GM18519 (cell line): Measurements from ENCODE around the gene KL.

Source experiments
- ATAC-seq: cut with Tn5 transposase; IDR thresholded peaks from one replicate; pipeline ENCODE4 v1.9.1; 2021; ENCODE audit warnings: mild to moderate bottlenecking, moderate library complexity; ENCODE audit not compliant: unreplicated experiment, low FRiP score

KL gene

DNA sequence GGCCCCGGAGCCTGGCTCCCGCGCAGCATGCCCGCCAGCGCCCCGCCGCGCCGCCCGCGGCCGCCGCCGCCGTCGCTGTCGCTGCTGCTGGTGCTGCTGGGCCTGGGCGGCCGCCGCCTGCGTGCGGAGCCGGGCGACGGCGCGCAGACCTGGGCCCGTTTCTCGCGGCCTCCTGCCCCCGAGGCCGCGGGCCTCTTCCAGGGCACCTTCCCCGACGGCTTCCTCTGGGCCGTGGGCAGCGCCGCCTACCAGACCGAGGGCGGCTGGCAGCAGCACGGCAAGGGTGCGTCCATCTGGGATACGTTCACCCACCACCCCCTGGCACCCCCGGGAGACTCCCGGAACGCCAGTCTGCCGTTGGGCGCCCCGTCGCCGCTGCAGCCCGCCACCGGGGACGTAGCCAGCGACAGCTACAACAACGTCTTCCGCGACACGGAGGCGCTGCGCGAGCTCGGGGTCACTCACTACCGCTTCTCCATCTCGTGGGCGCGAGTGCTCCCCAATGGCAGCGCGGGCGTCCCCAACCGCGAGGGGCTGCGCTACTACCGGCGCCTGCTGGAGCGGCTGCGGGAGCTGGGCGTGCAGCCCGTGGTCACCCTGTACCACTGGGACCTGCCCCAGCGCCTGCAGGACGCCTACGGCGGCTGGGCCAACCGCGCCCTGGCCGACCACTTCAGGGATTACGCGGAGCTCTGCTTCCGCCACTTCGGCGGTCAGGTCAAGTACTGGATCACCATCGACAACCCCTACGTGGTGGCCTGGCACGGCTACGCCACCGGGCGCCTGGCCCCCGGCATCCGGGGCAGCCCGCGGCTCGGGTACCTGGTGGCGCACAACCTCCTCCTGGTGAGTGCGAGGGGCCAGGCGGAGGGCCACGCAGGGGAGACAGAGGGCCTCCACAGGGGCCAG, at the start of gene KL:
KL (plus strand) TSS at position 10 of the 909 bp plus-strand sequence; CDS start at position 28, 18 bp downstream.
- no peak for ATAC-seq

DNA sequence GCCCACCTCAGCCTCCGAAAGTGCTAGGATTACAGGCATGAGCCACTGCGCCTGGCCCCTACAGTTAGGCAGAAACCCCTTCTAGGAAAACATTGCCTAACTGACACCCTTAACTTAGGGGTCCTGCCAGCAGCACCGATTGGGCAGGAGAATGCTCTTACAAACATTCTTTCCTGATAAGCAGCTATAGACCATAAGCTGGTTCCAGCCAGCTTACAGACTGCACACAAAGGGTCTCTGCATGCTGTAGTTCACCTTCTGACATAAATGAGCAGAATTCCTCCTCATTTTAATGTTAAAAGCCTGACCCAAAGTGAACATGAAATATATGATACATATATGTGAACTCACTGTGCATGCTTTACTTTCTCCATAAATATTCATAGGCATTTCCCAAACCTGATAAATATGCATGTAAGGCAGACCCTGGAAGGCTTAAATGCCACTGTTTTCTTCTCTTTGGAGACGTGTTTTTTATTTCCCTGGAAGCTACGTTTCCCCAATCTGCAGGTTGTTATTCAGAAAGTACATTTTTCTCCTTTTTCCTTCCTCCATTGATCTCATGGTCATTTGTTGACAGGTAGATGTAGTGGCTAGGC, 48.5 kb upstream of the KL start:
- no peak for ATAC-seq

DNA sequence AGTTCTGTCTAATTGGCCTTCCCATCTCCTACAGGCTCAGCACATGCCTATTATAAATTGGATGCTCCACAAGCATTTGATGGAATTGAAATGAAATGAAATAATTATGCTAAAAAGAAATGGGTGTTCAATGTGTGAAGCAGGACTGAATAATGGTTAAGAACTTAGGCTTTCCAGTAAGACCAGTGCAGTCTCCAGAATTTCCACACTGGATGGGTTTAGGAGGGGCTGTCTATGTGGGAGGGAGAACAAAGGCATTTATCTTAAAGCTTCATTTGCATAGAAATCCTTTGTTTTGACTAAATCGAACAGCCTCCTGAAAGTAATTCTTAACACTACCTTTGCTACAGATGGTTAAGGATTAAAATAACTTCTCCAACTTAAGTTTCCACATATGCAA, 47.9 kb upstream of the KL start:
- ATAC-seq: no peak

DNA sequence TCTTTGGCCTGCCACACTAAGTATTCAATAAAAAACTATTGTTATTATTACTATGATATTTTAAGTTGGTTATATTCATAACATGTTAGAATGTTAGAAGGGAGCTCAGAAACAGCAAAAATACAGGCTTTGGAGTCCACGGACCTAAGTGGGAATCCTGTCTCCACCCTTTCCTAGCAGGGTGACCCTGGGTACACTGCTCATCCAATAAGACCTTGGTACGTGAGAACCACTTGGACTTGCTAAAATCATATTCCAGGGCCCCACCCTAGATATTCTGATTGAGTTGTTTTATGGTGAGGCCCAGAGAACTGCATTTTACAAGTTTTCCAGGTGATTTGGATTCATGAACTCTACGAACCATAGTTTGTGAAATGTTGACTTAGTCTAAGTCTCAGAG, 47.4 kb upstream of the KL start:
- no peak for ATAC-seq

DNA sequence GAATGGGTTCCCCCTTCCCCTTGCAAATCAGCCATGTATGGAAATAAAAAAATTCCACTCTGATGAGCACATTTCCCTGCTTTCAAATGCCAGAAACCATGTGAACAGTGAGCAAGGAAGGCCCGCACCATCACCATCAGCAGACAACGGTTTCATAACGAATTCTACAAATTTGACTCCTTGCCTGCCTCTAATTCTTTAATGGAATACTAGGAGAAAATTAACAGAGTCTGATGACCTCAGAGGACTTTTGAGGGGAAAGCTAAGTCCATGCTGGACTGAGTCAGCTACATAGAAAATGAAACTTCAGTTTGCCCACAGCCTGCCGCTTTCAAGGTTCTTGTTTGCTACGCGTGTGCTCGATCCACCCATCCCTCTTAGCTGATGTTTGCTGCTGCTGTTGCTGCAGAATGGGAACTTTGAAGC, 46.7 kb upstream of the KL start:
- ATAC-seq: no peak

DNA sequence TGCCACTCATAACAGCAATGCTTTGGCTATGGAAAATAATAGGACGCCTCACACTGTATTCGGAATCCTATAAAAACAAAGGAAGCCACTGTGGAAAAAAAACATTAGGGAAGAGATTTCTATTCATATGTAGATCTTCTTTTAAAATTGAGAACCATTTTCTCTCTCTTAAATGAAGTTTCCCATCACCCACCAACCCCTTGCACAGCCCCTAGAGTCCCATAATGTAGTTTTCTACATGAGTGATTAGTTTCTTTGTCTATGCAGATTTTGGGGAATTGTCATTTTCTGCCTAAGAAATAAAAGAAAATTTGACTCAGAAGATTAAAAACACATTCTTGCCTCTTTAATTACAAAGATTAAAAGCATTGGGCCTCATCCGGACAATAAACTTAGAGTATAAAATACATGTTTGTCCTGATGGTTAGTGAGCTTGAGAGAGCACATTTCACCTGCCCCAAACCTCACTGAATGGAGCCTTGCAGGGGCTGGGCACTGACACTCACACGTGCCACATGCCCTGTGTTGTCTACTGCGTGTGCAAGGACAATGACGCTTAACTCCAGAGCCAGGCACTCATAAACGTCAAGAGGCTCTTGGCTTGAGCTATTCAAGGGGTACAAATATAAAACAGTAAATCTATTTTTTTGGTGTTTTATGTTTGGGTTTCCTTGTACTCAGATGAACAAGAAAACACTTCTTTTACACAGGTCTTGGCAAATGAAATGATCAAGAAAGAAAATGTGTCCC, 40.0 kb upstream of the KL start:
- no peak for ATAC-seq

DNA sequence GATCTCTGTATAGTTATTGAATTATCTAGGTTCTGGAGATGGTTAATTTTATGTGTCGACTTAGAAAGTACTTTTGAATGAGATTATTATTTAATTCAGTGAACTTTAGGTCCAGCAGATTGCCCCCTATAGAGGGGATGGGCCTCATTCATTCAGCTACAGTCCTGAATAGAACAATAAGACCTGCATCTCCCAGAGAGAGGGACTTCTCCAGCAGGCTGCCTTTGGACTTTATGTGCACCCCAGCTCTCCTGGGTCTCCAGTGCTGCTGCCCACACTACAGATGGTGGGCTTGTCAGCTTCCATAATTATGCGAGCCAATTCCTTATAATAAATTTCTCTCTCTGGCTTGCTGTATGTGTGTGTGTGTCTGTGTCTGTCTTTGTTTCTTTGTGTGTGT, 39.3 kb upstream of the KL start:
- no peak for ATAC-seq

DNA sequence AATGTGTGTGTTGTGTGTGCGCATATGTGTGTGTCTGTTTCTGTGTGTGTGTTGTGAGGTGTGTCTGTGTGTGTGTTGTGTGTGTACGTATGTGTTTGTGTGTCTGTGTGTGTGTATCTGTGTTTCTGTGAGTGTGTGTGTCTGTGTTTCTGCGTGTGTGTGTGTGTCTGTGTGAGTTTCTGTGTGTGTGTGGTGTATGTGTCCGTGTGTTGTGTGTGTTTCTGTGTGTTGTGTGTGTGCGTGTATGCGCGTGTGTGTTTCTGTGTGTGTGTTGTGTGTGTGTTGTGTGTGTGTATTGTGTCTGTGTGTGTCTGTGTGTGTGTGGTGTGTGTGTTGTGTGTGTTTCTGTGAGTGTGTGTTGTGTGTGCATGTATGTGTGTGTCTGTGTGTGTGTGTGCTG, 38.9 kb upstream of the KL start:
- ATAC-seq: no peak

DNA sequence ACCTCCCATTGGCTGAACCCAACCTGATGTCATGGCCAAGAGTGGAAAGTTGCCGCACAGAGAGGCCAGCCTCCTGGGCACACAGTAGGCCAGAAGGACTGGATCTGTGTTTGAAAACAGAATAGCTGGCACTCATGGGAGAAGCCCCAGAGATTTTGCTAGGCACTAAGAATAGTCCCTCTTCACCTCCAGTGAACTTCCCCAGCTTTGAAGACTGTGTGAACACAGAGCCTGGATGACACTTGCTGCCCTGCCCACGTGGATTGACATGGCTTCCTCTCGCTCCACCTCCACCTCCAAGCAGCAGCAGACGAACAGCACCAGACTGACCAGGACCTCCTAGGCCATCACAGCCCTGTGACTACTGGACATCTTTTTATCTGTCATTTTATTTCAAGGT, 37.9 kb upstream of the KL start:
- ATAC-seq: no peak

DNA sequence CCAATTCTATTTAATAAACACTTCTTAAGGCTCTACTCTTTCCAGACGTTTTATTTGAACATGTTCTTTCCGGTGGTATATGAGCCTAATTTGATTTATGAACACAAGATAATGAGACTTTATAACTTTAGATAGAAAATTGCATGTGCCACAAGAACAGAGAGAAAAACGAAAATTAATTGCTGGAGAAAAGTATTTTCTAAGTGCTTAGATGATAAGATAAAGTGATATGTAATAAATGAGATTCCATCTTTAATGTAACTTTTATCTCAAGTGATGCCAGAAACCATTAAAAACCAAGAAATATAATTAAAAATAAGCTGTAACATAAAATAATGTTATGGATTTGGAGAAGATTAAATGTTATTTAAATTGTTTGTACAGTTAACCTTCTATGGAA, 33.2 kb upstream of the KL start:
- ATAC-seq: no peak

DNA sequence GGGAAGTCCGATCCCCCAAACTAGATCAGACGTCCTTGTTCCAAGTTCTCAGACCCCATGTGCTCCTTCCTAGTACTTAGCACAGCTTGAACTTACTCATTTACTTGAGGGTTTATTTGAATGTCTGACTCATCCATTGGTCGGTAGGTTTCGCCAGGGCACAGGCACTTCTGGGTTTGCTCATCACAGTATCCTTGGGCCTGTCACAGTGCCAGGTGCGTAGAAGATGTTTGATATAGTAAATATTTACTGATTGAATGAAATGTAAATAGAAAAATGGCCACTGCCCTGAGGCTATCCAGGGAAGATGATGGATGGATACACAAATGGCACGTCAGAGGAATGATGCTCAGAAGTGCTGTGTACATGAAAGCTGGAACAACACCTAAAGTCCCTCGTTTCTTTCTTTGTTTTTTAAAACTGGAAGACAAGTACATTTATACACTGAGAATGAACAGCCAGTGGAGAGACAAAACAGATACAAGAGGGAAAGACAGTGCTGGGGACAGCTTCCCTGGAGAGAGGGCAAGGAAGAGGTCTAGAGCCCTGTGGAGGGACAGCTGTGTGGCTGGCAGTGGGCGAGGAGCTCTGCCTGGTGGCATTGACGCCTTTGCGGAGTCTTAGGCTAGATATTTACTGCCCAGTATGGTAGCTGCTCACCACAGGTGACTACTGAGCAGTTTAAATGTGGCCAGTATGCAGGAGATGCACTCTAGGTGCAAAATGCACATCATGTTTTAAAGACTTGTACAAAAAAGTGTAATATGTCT, 31.2 kb upstream of the KL start:
- ATAC-seq: no peak

DNA sequence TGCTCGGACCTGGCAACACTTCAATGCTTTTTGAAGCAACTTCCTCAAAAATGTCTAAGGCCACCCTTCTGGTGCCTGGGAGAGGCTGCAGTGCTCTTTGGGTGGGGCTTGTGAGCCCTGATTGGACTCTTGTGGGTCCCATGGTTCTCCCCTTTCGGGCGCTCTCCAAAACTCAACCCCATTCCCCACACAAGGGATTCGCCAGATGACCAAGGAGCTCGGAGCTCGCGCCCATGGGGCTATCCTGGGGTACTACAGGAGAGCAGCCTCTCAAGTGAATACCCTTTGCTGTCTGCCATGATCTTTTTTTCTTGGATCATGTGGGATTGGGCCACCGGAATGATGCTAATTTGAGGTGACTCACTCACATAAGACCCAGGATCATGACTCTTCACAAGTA, 29.7 kb upstream of the KL start:
- ATAC-seq: no peak

DNA sequence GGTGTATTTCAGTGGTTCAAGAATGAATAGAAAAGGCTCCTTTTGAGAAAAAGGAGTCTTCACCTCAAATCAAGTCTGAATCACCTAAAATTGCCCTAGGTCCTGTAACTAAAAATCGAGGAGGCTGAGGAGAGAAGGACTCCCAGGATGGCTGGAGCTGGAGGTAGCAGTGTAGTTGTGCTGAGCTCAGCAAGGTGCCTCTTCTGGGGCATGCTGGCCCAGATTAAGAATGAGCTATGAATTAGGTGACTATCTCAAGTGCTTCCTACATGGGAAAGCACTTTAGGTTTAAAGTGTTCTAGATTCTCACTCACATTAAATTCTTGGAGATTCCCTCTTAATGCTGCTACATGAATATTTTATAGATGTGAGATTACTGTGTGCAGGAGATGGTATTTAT, 28.8 kb upstream of the KL start:
- no peak for ATAC-seq

DNA sequence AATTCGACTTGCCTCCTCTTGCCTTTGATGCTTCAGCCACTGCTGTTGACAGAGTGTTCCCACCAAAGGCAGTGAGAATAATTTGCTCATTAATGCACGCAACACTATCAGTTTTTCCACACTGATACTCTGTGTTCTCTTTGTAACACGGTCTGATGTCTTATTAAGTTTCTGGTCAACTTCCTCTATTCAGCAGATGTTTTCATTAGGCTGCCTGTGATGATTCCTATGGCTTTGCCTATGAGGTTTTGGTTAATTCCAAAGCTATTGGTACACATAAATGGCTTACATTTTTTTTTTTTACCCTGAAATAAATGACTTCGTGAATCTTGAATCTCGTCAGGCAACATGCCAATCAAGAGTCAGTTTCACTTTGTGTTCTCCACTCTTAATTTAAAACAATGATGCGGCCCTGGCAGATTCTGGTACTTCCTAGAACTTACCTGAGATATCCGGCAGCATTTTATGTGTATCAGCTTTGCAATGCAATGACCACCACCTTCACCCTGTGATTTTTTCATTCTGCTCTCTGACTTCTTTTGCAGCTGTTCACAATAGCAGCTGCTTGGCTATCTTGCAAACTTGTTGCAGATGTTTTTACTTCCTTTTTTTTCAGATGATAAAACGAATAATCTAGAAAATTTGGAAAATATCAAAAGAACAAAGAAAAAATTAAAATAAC, 27.5 kb upstream of the KL start:
- ATAC-seq: no peak

DNA sequence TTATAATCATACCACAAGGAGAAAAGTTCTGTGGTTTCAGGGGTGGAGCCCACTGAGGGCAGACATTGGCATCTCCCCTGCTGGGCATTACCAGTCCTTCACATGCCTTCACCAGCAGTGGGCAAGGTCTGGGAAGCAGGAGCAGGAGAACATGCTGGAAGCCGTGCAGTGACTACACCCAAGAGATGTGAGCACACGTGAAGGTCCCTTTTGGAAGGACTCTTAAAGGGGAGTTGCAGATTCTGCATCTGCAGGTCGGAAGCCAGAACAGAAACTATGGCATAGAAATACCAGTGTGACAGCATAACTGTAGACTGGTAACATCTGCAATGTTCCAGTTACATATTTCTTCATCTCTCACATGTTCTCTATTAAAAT, 26.9 kb upstream of the KL start:
- no peak for ATAC-seq

DNA sequence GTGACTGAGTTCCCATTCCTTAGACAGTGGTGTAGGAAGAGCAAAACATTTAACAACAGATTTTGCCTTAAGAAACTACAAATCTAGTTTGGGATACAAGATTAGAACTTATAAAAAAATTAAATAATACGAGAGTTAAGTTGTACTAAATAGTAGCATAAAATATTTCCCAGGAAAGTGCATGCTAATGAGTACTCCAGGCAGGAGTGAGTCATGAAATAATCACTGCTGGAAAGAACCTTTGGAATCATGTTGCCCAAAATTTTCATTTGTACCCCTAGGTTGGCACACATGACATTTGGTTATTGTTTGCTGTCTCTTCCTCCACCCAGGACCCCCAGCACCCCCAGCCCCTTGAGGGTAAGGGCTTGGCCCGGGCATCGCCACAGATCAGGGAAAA, 26.3 kb upstream of the KL start:
- no peak for ATAC-seq

DNA sequence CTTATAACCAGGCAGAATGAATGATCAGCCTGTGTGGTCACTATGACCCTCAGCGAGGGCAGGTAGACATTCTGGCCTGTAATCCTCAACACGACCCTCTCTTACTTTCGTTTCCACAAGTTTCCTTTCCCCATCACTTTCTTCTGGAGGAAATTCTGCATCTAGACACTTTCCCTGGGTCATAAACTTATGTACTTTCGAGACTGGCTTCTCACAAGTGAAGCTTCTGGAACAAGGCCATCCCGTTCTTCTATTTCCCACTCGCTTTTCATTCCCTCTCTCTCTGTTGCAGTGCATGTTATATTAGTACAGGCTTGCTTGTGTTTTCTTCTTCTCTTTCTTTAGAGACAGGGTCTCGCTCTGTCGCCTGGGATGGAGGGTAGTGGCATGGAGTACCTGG, 23.1 kb upstream of the KL start:
- no peak for ATAC-seq

DNA sequence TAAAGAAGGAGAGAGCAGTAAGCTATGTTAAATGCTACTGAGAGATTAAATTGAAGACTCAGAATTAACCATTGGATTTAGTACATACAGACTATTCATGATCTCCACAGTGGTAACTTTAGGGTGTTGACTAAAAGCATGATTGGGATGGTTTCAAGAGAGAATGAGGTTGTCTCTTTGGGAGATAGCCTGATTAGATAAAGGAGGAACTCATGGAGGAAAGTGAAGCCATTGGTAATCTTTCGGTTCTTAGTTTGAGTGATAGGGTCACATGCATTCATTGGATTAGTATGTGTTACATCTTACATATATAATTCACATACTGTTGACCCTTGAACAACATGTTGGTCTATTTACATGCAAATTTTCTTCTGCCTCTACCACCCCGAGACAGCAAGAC, 18.8 kb upstream of the KL start:
- ATAC-seq: no peak

DNA sequence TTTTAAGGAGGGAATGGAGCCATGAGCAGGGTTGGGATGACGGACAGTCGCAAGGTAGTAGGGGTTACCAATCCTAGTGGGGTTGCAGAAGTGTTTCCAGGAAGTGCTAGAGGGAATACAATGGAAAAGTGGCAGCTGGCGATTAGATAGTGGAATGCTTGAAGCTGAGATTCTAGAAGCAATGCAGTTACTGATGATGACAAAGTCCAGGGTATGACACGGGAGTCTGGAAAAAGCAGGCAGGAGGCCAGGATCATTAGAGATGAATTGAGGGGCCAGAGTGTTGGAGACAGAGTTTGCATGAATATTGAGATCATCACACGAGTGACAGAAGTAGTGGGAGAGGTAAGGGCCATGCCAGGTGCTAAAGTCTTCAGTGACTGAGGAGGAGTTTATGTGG, 17.3 kb upstream of the KL start:
- no peak for ATAC-seq

DNA sequence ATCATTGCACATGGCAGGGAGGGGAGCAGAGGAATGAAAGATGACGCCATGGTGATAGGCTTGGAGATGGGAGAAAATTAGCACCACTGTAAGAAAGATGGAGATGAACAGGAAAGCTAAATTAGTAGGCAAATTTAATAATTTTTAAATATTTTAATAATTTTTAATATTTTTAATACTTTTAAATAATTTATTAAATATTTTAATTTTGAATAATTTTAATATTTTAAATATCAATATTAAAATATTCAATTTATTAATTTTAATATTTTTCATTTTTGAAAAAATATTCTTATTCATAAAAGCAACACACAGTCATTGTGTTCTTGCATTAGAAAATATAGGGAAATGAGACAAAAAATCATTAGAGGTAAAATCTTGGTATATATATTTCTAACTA, 15.9 kb upstream of the KL start:
- no peak for ATAC-seq
